ENCODE data around the gene COL6A5.

The COL6A5 gene

GRCh38 chr3:130516645-130517512 is 171.4 kb downstream of the COL6A5 start, which contains the start of gene COL6A6:
Gene COL6A6 (plus strand): TSS chr3:130517177. CDS start chr3:130560365, 43,188 bp downstream.
- no peak for DNase-seq (ENCODE audit: low spot score)

GRCh38 chr3:130517602-130518001 is 172.1 kb downstream of the COL6A5 start:
- no peak for DNase-seq (ENCODE audit: low spot score)

DNA sequence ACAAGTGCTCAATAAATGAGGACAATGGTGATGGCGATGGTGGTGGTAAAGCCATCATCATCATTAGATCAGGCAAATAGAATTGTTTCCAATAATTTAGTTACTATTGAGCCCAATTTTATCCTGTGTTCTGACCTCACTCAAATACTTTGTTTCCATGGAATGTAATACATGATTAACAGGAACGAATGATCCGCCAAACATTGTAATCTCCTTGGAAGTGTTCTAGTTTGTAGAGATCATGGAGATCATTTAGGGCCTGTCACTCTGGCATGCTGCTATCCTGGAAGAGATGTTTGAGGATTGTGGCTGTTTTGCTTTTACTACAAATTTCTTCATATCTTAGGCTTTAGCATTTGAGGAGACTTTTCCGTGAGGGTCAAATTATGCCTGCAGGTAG is 174.3 kb downstream of the COL6A5 start:
- DNase-seq (ENCODE audit: low spot score), result no peak

DNA sequence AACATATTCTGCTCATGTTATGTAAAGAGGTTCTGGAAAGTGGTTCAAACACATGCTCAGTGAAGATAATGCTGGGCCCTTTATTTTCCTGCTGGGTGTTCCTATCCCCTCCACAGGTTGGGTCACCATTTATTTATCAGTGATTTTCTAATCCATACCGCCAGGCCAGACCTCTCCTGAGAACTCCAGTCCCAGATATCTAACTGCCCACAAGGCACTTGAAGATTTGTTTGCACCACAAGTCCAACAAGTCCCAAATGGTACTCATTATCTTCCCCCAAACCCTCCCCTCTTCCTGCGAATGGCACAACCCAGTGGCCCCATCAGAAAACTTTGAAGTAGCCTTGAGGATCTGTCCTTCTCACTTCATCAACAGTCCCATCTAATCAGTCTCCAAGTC is 176.9 kb downstream of the COL6A5 start:
- DNase-seq (ENCODE audit: low spot score), result no peak

DNA sequence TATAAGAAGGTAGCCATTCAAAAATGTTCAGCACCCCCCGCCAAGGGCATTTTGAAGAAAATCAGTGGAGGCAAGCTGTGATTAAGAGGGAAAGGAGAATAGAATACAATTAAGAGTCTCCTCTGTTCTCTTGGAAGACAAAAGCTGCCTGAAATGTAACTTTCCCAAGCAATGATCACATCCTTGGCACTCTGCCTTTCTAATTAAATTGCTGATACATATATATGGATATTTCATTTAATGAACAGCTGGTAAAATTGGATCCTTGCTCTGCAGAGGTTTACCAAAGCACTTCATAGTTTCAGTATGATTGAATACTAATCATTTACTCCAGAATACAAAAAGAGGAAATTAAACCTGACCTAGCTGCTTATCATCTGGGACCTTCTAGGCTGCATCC is 182.0 kb downstream of the COL6A5 start:
- DNase-seq (ENCODE audit: low spot score), result no peak

DNA sequence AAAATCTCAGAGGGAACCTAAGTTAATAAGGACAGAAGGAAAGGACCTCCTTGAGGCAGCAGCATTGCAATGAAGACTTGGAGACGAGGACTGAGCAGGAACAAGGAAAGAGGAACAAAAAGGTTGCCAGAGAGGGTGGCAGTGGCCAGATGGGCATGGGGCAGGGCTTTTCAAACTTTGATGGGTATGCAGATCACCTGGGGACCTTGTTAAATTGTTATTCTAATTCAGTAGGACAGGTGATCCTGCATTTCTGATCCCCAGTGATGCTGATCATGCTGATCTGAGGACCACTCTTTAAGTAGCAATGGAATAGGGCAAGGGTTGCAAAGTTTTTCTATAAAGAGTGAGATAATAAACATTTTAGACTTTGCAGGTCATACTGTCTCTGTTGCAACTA is 182.6 kb downstream of the COL6A5 start:
- DNase-seq (ENCODE audit: low spot score), result no peak

- DNase-seq (ENCODE audit: low spot score), result no peak
These were observed 184.2 kb downstream of the COL6A5 start for GRCh38 chr3:130529486-130530215.

GRCh38 chr3:130533247-130533646 is 187.8 kb downstream of the COL6A5 start:
- no peak for DNase-seq (ENCODE audit: low spot score)

Measured in SW480 (cell line).